GM19463 (cell line): ENCODE results near the gene TAPT1.
"Not testable (repeated sequence)": the region's sequence is repeated elsewhere in the genome, so short reads cannot be mapped to it uniquely, and the experiment has no call there.

Source experiments
- ATAC-seq: cut with Tn5 transposase; IDR thresholded peaks from one replicate; pipeline ENCODE4 v1.9.1; 2021; ENCODE audit warnings: mild to moderate bottlenecking, moderate library complexity; ENCODE audit not compliant: unreplicated experiment

Gene TAPT1

GRCh38 chr4:16225863-16226815 is at the start of gene TAPT1:
Gene TAPT1, minus strand, starts transcription at chr4:16226471. Its CDS starts 14 bp downstream, at chr4:16226457.
- ATAC-seq: peak; percentile 68

- no peak for ATAC-seq
Observed at GRCh38 chr4:16271411-16271810, 45.1 kb upstream of the TAPT1 start.

- ATAC-seq: no peak
Observed at GRCh38 chr4:16270454-16271328, 44.4 kb upstream of the TAPT1 start.

- not testable (repeated sequence) for ATAC-seq
Observed at GRCh38 chr4:16269742-16270453, 43.6 kb upstream of the TAPT1 start.

- no peak for ATAC-seq
Observed at GRCh38 chr4:16269240-16269639, 43.0 kb upstream of the TAPT1 start.

- ATAC-seq: no peak
Observed at GRCh38 chr4:16268290-16268689, 42.0 kb upstream of the TAPT1 start.

GRCh38 chr4:16267639-16268038 is 41.4 kb upstream of the TAPT1 start:
- ATAC-seq: no peak

- no peak for ATAC-seq
Observed at GRCh38 chr4:16265820-16266219, 39.5 kb upstream of the TAPT1 start.

- no peak for ATAC-seq
Observed at GRCh38 chr4:16264798-16265197, 38.5 kb upstream of the TAPT1 start.

GRCh38 chr4:16263056-16263455 is 36.8 kb upstream of the TAPT1 start:
- ATAC-seq: no peak

GRCh38 chr4:16262188-16262587 is 35.9 kb upstream of the TAPT1 start:
- no peak for ATAC-seq

- ATAC-seq: no peak
Observed at GRCh38 chr4:16261313-16261878, 35.1 kb upstream of the TAPT1 start.

GRCh38 chr4:16259889-16260246 is 33.6 kb upstream of the TAPT1 start:
- no peak for ATAC-seq

GRCh38 chr4:16259241-16259888 is 33.1 kb upstream of the TAPT1 start:
- no peak for ATAC-seq

- no peak for ATAC-seq
Observed at GRCh38 chr4:16257611-16258010, 31.3 kb upstream of the TAPT1 start.

GRCh38 chr4:16256343-16256742 is 30.1 kb upstream of the TAPT1 start:
- ATAC-seq: no peak

- ATAC-seq: no peak
Observed at GRCh38 chr4:16255730-16256129, 29.5 kb upstream of the TAPT1 start.

- ATAC-seq: no peak
Observed at GRCh38 chr4:16253127-16253960, 27.1 kb upstream of the TAPT1 start.

GRCh38 chr4:16250661-16251365 is 24.5 kb upstream of the TAPT1 start:
- no peak for ATAC-seq
